Activated T-cell treated with anti-CD3 and anti-CD28 coated beads, Interleukin-2, amount 50 U/mL, for 48 hours (primary cell): Measurements from ENCODE around the gene ALOX5.
A peak's percentile ranks its signal among the peaks of the same experiment; 100 is the strongest.
"Not testable (repeated sequence)": the region's sequence is repeated elsewhere in the genome, so short reads cannot be mapped to it uniquely, and the experiment has no call there.

Source experiments
- DNase-seq, 2 experiments: peaks; one replicate each; pipeline ENCODE4 v3.0.0-alpha.2; 2020

The ALOX5 gene

GRCh38 chr10:45373576-45374349, at the start of gene ALOX5:
Gene ALOX5, plus strand, starts transcription at chr10:45374216. Its CDS starts 64 bp downstream, at chr10:45374280.
- DNase-seq, result peak; percentile 43 to 44

- DNase-seq, result no peak
Observed at GRCh38 chr10:45325116-45325515, 48.9 kb upstream of the ALOX5 start.

GRCh38 chr10:45326864-45327263, 47.2 kb upstream of the ALOX5 start:
- not testable (repeated sequence) for DNase-seq

- DNase-seq, result not testable (repeated sequence)
Observed at GRCh38 chr10:45331824-45332223, 42.2 kb upstream of the ALOX5 start.

- DNase-seq, result no peak
Observed at GRCh38 chr10:45339894-45340293, 34.1 kb upstream of the ALOX5 start.

GRCh38 chr10:45340420-45340819, 33.6 kb upstream of the ALOX5 start:
- not testable (repeated sequence) for DNase-seq

- DNase-seq, result not testable (repeated sequence)
Observed at GRCh38 chr10:45346652-45347335, 27.2 kb upstream of the ALOX5 start.

- DNase-seq, result not testable (repeated sequence)
Observed at GRCh38 chr10:45347464-45347863, 26.6 kb upstream of the ALOX5 start.

GRCh38 chr10:45348196-45348765, 25.7 kb upstream of the ALOX5 start:
- not testable (repeated sequence) for DNase-seq

GRCh38 chr10:45353186-45353585, 20.8 kb upstream of the ALOX5 start:
- peak; percentile 35 to 44 for DNase-seq

GRCh38 chr10:45354261-45354660, 19.8 kb upstream of the ALOX5 start:
- no peak for DNase-seq

DNA sequence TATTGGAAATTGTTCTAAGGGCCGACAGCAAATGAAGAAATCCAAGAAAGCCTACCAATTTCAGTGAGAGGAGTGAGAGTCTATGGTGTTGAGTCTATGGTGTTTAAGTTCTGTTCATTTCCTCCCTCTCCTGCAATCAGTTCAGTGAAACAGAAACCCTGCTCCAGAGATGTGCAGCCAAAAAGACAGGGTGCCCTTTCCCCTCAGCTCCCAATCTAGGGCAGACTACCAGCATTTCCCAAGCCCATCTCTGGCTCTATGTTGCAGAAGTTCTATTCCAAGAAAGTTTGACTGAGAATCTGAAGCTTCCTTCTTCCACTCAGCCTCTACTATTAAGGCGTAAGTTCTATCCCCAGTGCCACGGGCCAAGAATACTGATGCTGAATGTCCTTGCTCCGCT, 18.5 kb upstream of the ALOX5 start:
- no peak for DNase-seq

DNA sequence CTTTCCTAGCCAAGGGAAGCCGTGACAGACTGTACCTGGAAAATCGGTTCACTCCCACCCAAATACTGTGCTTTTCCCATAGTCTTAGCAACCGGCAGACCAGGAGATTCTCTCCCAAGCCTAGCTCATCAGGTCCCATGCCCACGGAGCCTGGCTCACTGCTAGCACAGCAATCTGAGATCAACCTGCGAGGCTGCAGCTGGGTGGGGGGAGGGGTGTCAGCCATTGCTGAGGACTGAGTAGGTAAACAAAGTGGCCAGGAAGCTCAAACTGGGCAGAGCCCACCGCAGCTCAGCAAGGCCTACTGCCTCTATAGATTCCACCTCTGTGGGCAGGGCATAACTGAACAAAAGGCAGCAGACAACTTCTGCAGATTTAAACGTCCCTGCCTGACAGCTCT, 15.1 kb upstream of the ALOX5 start:
- DNase-seq, result not testable (repeated sequence)

DNA sequence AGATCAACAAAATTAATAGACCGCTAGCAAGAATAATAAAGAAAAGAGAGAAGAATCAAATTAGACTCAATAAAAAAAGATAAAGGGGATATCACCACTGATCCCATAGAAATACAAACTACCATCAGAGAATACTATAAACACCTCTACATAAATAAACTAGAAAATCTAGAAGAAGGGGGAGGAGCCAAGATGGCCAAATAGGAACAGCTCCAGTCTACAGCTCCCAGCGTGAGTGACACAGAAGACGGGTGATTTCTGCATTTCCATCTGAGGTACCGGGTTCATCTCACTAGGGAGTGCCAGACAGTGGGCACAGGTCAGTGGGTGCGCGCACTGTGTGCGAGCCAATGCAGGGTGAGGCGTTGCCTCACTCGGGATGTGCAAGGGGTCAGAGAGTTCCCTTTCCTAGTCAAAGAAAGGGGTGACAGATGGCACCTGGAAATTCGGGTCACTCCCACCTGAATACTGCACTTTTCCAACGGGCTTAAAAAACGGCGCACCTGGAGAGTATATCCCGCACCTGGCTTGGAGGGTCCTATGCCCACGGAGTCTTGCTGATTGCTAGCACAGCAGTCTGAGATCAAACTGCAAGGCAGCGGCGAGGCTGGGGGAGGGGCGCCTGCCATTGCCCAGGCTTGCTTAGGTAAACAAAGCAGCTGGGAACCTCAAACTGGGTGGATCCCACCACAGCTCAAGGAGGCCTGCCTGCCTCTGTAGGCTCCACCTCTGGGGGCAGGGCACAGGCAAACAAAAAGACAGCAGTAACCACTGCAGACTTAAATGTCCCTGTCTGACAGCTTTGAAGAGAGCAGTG, 11.8 kb upstream of the ALOX5 start:
- not testable (repeated sequence) for DNase-seq

- DNase-seq, result not testable (repeated sequence)
Observed at GRCh38 chr10:45367643-45368042, 6.4 kb upstream of the ALOX5 start.

- DNase-seq, result no peak
Observed at GRCh38 chr10:45368181-45368580, 5.8 kb upstream of the ALOX5 start.

GRCh38 chr10:45370202-45370955, 3.6 kb upstream of the ALOX5 start:
- no peak for DNase-seq

- DNase-seq, result no peak
Observed at GRCh38 chr10:45371560-45371959, 2.5 kb upstream of the ALOX5 start.

DNA sequence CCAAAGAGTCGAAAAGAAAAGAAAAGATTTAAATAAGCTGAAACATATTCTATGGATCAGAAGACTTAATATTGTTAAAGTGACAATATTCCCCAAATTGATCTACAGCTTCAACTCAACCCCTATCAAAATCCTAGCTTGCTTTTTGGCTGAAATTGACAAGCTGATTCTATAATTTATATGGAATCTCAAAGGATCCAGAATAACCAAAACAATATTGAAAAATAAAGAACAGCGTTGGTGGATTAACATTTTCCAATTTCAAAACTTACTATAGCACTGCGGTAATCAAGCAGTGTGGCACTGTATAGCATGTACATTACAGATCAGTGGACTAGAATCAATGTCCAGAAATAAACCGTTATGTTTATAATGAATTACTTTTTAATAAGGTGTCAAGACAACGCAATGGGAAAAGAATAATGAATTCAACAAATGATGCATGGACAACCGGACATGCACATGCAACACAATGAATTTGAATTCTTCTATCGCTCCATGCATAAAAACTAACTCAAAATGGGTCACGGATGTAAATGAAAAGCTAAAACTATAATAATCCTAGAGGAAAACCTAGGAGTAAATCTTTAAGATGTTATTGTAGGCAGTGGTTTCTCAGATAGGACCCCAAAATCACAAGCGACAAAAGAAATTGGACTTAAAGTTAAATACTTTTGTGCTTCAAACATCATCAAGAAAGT, 1.6 kb upstream of the ALOX5 start:
- no peak for DNase-seq

- peak; percentile 29 to 38 for DNase-seq
Observed at GRCh38 chr10:45373003-45373575, 927 bp upstream of the ALOX5 start.
